Neural cell (in vitro differentiated cells): ENCODE measurements around the gene SDF4.

Experiments used
- EP300 ChIP-seq: fragments of 450-650 bp; conservative IDR thresholded peaks from 2 replicates; pipeline ENCODE4 v1.6.1; 2014; ENCODE audit warnings: antibody characterized with exemption, mild to moderate bottlenecking, moderate library complexity; ENCODE audit not compliant: poor library complexity, severe bottlenecking
- EZH2 ChIP-seq: fragments of 200-600, 300-800 bp; shearing (Covaris generic), sonication (generic); IDR thresholded peaks from 2 replicates; pipeline ENCODE4 v1.6.1; 2014; ENCODE audit warnings: antibody characterized with exemption, low read length, borderline replicate concordance, mild to moderate bottlenecking; ENCODE audit not compliant: insufficient read depth, poor library complexity, severe bottlenecking
- MXI1 ChIP-seq: fragments of 450-650 bp; conservative IDR thresholded peaks from 2 replicates; pipeline ENCODE4 v1.6.1; 2014; ENCODE audit warnings: antibody characterized with exemption, mild to moderate bottlenecking; ENCODE audit not compliant: poor library complexity, severe bottlenecking
- POLR2AphosphoS5 ChIP-seq: IDR thresholded peaks from 2 replicates; pipeline ENCODE4 v1.6.1; 2012
- RAD21 ChIP-seq: fragments of 450-650 bp; conservative IDR thresholded peaks from 2 replicates; pipeline ENCODE4 v1.6.1; 2014; ENCODE audit warnings: antibody characterized with exemption, mild to moderate bottlenecking, moderate library complexity
- SMC3 ChIP-seq: fragments of 450-650 bp; conservative IDR thresholded peaks from 2 replicates; pipeline ENCODE4 v1.6.1; 2014; ENCODE audit warnings: antibody characterized with exemption, mild to moderate bottlenecking, moderate library complexity; ENCODE audit not compliant: poor library complexity
- TAF1 ChIP-seq: IDR thresholded peaks from 2 replicates; pipeline ENCODE4 v1.6.1; 2012; ENCODE audit warnings: low read depth
- TF ChIP-seq, protein P1 (sequence below): fragments of 450-650 bp; IDR thresholded peaks from 2 replicates; pipeline ENCODE4 v1.5.1; 2014; ENCODE audit warnings: antibody characterized with exemption, mild to moderate bottlenecking, moderate library complexity; ENCODE audit not compliant: poor library complexity, severe bottlenecking
- TF ChIP-seq, protein P2 (sequence below): IDR thresholded peaks from 2 replicates; pipeline ENCODE4 v1.6.1; 2012; ENCODE audit warnings: borderline replicate concordance

DNA sequence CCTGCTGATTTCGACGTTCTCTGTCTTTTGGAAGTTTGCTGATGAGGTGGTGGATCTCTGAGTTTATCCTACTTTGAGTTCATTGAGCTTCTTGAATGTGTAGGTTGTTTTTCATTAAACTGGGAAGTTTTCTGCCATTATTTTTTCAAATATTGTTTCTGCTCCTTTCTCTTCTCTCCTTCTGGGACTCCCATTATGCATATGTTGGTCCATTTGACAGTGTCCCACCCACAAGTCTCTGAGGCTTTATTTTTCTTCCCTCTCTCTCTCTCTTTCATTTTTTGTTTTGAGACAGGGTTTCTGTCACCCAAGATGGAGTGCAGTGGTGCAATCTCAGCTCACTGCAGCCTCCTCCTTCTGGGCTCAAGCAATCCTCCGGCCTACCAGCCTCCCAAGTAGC is 37.1 kb downstream of the SDF4 start:
- TF ChIP-seq SMC3 (no peak), POLR2AphosphoS5 (no peak), EZH2 (no peak), MXI1 (no peak), TAF1 (no peak), RAD21 (no peak), EP300 (no peak)
- TF ChIP-seq, protein P1, sequence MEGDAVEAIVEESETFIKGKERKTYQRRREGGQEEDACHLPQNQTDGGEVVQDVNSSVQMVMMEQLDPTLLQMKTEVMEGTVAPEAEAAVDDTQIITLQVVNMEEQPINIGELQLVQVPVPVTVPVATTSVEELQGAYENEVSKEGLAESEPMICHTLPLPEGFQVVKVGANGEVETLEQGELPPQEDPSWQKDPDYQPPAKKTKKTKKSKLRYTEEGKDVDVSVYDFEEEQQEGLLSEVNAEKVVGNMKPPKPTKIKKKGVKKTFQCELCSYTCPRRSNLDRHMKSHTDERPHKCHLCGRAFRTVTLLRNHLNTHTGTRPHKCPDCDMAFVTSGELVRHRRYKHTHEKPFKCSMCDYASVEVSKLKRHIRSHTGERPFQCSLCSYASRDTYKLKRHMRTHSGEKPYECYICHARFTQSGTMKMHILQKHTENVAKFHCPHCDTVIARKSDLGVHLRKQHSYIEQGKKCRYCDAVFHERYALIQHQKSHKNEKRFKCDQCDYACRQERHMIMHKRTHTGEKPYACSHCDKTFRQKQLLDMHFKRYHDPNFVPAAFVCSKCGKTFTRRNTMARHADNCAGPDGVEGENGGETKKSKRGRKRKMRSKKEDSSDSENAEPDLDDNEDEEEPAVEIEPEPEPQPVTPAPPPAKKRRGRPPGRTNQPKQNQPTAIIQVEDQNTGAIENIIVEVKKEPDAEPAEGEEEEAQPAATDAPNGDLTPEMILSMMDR = no peak
- TF ChIP-seq, protein P2, sequence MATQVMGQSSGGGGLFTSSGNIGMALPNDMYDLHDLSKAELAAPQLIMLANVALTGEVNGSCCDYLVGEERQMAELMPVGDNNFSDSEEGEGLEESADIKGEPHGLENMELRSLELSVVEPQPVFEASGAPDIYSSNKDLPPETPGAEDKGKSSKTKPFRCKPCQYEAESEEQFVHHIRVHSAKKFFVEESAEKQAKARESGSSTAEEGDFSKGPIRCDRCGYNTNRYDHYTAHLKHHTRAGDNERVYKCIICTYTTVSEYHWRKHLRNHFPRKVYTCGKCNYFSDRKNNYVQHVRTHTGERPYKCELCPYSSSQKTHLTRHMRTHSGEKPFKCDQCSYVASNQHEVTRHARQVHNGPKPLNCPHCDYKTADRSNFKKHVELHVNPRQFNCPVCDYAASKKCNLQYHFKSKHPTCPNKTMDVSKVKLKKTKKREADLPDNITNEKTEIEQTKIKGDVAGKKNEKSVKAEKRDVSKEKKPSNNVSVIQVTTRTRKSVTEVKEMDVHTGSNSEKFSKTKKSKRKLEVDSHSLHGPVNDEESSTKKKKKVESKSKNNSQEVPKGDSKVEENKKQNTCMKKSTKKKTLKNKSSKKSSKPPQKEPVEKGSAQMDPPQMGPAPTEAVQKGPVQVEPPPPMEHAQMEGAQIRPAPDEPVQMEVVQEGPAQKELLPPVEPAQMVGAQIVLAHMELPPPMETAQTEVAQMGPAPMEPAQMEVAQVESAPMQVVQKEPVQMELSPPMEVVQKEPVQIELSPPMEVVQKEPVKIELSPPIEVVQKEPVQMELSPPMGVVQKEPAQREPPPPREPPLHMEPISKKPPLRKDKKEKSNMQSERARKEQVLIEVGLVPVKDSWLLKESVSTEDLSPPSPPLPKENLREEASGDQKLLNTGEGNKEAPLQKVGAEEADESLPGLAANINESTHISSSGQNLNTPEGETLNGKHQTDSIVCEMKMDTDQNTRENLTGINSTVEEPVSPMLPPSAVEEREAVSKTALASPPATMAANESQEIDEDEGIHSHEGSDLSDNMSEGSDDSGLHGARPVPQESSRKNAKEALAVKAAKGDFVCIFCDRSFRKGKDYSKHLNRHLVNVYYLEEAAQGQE = no peak
